Sigmoid colon (tissue), 7 donors: ENCODE data around the gene CDHR3. TPM values are rescaled to one million over a fixed set of nuclear protein-coding genes. Genes with fewer than 3 reads are reported as not detected.

Experiments
- DNase-seq: peaks from one replicate; pipeline ENCODE4 v3.0.0-alpha.2; 2019
- H3K27ac ChIP-seq, 4 donors: fragments of 200-600 bp; sonication (generic); one replicate each; pipeline ENCODE4 v1.5.1; 2016 to 2019; ENCODE audit warnings: mild to moderate bottlenecking in 1 of 4
- H3K27me3 ChIP-seq, 3 donors: fragments of 200-600 bp; sonication (generic); one replicate each; pipeline ENCODE4 v1.5.1; 2019; ENCODE audit warnings: mild to moderate bottlenecking in 1 of 3
- H3K36me3 ChIP-seq, 4 donors: fragments of 200-600 bp; sonication (generic); one replicate each; pipeline ENCODE4 v1.5.1; 2016 to 2019
- H3K4me1 ChIP-seq, 4 donors: fragments of 200-600 bp; sonication (generic); one replicate each; pipeline ENCODE4 v1.5.1; 2017 to 2019
- H3K4me3 ChIP-seq, 4 donors: fragments of 200-600 bp; sonication (generic); one replicate each; pipeline ENCODE4 v1.5.1; 2017 to 2019; ENCODE audit warnings: mild to moderate bottlenecking in 2 of 4, moderate library complexity in 1 of 4
- H3K9me3 ChIP-seq, 4 donors: fragments of 200-600 bp in 3 of 4; sonication (generic) in 3 of 4; one replicate each; pipeline versions ENCODE4 v1.5.1 to v1.6.1; 2013 to 2019
- CTCF ChIP-seq, 4 experiments: fragments of 450-650 bp in 3 of 4; fragments of 200-600 bp in 1 of 4; IDR thresholded peaks; one replicate each; pipeline ENCODE4 v1.5.1; 2016 to 2019; ENCODE audit warnings: antibody characterized with exemption in 4 of 4, mild to moderate bottlenecking in 3 of 4, moderate library complexity in 2 of 4
- EP300 ChIP-seq, 4 donors: sonication (generic); formaldehyde crosslinking; IDR thresholded peaks; one replicate each; pipeline ENCODE4 v1.6.1; 2017; ENCODE audit warnings: antibody characterized with exemption in 4 of 4
- POLR2A ChIP-seq, 2 donors: fragments of 450-650 bp; IDR thresholded peaks; one replicate each; pipeline ENCODE4 v1.6.1; 2016; ENCODE audit warnings: antibody characterized with exemption in 2 of 2, mild to moderate bottlenecking in 2 of 2, moderate library complexity in 2 of 2
- POLR2AphosphoS5 ChIP-seq, 4 donors: sonication (generic); formaldehyde crosslinking; IDR thresholded peaks; one replicate each; pipeline ENCODE4 v1.6.1; 2017; ENCODE audit warnings: antibody characterized with exemption in 4 of 4
- WGBS, 2 donors: extraction: QIAGEN DNeasy Blood & Tissue Kit; methylation state at CpG; one replicate each; pipeline ENCODE4 v1.1.7; 2013; 5-methylcytosine and 5-hydroxymethylcytosine counted together
- intact Hi-C: fragments of 100-400 bp; cut with DNase I; formaldehyde crosslinking; loops from one replicate; pipeline ENCODE4 v1.15.1; 2023
- polyA plus RNA-seq, 3 donors: library from polyadenylated mRNA; stranded (reverse); fragments of 200-250 nt; gene quantifications; one replicate each; pipeline ENCODE4 v1.2.3, GENCODE V29; 2013
- total RNA-seq, 4 donors: library from RNA; depleted of rRNA; stranded (reverse); fragments of >200 nt; gene quantifications; one replicate each; pipeline ENCODE4 v1.1.0, GENCODE V29; 2016
- donor health status: healthy with polysubstance abuse.
- donor health status: Bipolar disorder and iron deficiency.
- donor health status: healthy.

Gene CDHR3
- total and polyA plus RNA-seq, 7 donors: 2.2 to 21.3 (median 3.7) TPM

GRCh38 chr7:106073701-106074100, 110.6 kb downstream of the CDHR3 start:
- TF ChIP-seq POLR2A (IDR thresholded peaks at IDR 0.05) (no peak), POLR2AphosphoS5 (IDR thresholded peaks at IDR 0.05) (no peak), CTCF (IDR thresholded peaks at IDR 0.05) (no peak), EP300 (IDR thresholded peaks at IDR 0.05) (no peak)
- intact Hi-C loops: no loop called here
- no peak overlapping the region for H3K4me3 ChIP-seq
- H3K9me3 ChIP-seq: no peaks in the 10 kb centered on the region
- no peaks in the 10 kb centered on the region for H3K36me3 ChIP-seq
- WGBS, 2 donors: 87 to 92% methylated on average over 3 of the region's 3 CpGs
- H3K27me3 ChIP-seq: no peaks in the 10 kb centered on the region
- no peak for DNase-seq
- H3K4me1 ChIP-seq: peaks cover 0 to 73% (median 59%) of the 10 kb centered on the region in 4 donors
- peak overlapping the region in 3 of 4 donors; percentile 7 to 75 (median 18) for H3K27ac ChIP-seq

- DNase-seq: no peak
- intact Hi-C loops: no loop called here
- 45 to 66% methylated on average over 9 of the region's 9 CpGs for WGBS, 2 donors
- Histone ChIP-seq H3K4me1 (peaks cover 0 to 68% (median 54%) of the 10 kb centered on the region in 4 donors), H3K27me3 (no peaks in the 10 kb centered on the region), H3K4me3 (no peak overlapping the region), H3K27ac (no peak overlapping the region), H3K36me3 (no peaks in the 10 kb centered on the region), H3K9me3 (no peaks in the 10 kb centered on the region)
- TF ChIP-seq POLR2A (IDR thresholded peaks at IDR 0.05) (no peak), CTCF (IDR thresholded peaks at IDR 0.05) (no peak), EP300 (IDR thresholded peaks at IDR 0.05) (no peak), POLR2AphosphoS5 (IDR thresholded peaks at IDR 0.05) (no peak)
These were observed 111.2 kb downstream of the CDHR3 start for GRCh38 chr7:106074257-106074656.

- intact Hi-C loops: no loop called here
- TF ChIP-seq POLR2AphosphoS5 (IDR thresholded peaks at IDR 0.05) (no peak), EP300 (IDR thresholded peaks at IDR 0.05) (no peak), CTCF (IDR thresholded peaks at IDR 0.05) (no peak), POLR2A (IDR thresholded peaks at IDR 0.05) (no peak)
- H3K4me3 ChIP-seq: no peak overlapping the region
- DNase-seq: no peak
- peaks cover 0 to 51% (median 38%) of the 10 kb centered on the region in 4 donors for H3K4me1 ChIP-seq
- H3K27ac ChIP-seq: peak overlapping the region in 1 of 4 donors; percentile 7
- no peaks in the 10 kb centered on the region for H3K27me3 ChIP-seq
- no peaks in the 10 kb centered on the region for H3K36me3 ChIP-seq
- WGBS, 2 donors: 45 to 60% methylated on average over 2 of the region's 2 CpGs
- H3K9me3 ChIP-seq: no peaks in the 10 kb centered on the region
These were observed 112.9 kb downstream of the CDHR3 start for GRCh38 chr7:106075937-106076336.

GRCh38 chr7:106076537-106076936, 113.5 kb downstream of the CDHR3 start:
- Histone ChIP-seq H3K4me1 (peaks cover 0 to 45% (median 32%) of the 10 kb centered on the region in 4 donors), H3K4me3 (no peak overlapping the region), H3K36me3 (no peaks in the 10 kb centered on the region), H3K9me3 (no peaks in the 10 kb centered on the region), H3K27ac (no peak overlapping the region), H3K27me3 (no peaks in the 10 kb centered on the region)
- intact Hi-C loops: no loop called here
- 80 to 91% methylated on average over 2 of the region's 2 CpGs for WGBS, 2 donors
- DNase-seq: no peak
- TF ChIP-seq POLR2AphosphoS5 (IDR thresholded peaks at IDR 0.05) (no peak), POLR2A (IDR thresholded peaks at IDR 0.05) (no peak), EP300 (IDR thresholded peaks at IDR 0.05) (no peak), CTCF (IDR thresholded peaks at IDR 0.05) (no peak)
